Loucy (cell line): ENCODE results near the gene EEFSEC.

Experiments used
- EZH2phosphoT487 ChIP-seq: fragments of 200-600 bp; IDR thresholded peaks from 2 replicates; pipeline ENCODE4 v1.6.1; 2018; ENCODE audit warnings: antibody characterized with exemption, mild to moderate bottlenecking, moderate library complexity, borderline replicate concordance
- TF ChIP-seq, protein P1 (sequence below): fragments of 200-600 bp; sonication (generic); conservative IDR thresholded peaks from 2 replicates; pipeline ENCODE4 v1.5.1; 2014; ENCODE audit warnings: mild to moderate bottlenecking, antibody characterized with exemption, low read length

- TF ChIP-seq, protein P1, sequence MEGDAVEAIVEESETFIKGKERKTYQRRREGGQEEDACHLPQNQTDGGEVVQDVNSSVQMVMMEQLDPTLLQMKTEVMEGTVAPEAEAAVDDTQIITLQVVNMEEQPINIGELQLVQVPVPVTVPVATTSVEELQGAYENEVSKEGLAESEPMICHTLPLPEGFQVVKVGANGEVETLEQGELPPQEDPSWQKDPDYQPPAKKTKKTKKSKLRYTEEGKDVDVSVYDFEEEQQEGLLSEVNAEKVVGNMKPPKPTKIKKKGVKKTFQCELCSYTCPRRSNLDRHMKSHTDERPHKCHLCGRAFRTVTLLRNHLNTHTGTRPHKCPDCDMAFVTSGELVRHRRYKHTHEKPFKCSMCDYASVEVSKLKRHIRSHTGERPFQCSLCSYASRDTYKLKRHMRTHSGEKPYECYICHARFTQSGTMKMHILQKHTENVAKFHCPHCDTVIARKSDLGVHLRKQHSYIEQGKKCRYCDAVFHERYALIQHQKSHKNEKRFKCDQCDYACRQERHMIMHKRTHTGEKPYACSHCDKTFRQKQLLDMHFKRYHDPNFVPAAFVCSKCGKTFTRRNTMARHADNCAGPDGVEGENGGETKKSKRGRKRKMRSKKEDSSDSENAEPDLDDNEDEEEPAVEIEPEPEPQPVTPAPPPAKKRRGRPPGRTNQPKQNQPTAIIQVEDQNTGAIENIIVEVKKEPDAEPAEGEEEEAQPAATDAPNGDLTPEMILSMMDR = no peak
- TF ChIP-seq EZH2phosphoT487 = no peak
These were observed 113.2 kb downstream of the EEFSEC start for GRCh38 chr3:128266453-128266852.
